Keratinocyte (primary cell): ENCODE data around the gene ZFP42. TPM values are rescaled to one million over a fixed set of nuclear protein-coding genes. Genes with fewer than 3 reads are reported as not detected.

ENCODE experiments used
- DNase-seq: peaks from one replicate; pipeline ENCODE4 v3.0.0-alpha.2; 2011; ENCODE audit warnings: low read depth, missing footprints, low spot score
- FAIRE-seq: peaks from 2 replicates; lab custom pipeline; 2011; peaks lifted over from hg19 to GRCh38; lab: Jason Lieb, UNC
- H2AFZ ChIP-seq: 2 replicates; pipeline ENCODE4 v1.6.0; 2012; ENCODE audit warnings: low read length, control low read depth, inconsistent platforms; ENCODE audit not compliant: control insufficient read depth
- H3K27ac ChIP-seq: 2 replicates; pipeline ENCODE4 v1.5.1; 2011; ENCODE audit warnings: low read length; ENCODE audit not compliant: control insufficient read depth, insufficient read depth
- H3K27me3 ChIP-seq: 3 replicates; pipeline ENCODE4 v1.6.0; 2011; ENCODE audit warnings: low read length; ENCODE audit not compliant: control insufficient read depth, insufficient read depth; ENCODE audit errors: extremely low read depth
- H3K36me3 ChIP-seq, 2 experiments: 2 replicates in 1 of 2; 3 replicates in 1 of 2; pipeline ENCODE4 v1.5.1; 2011; ENCODE audit warnings: low read length in 2 of 2, mild to moderate bottlenecking in 1 of 2; ENCODE audit not compliant: control insufficient read depth in 2 of 2, insufficient read depth in 2 of 2; ENCODE audit errors: extremely low read depth in 1 of 2
- H3K4me1 ChIP-seq: 3 replicates; pipeline ENCODE4 v1.5.1; 2011; ENCODE audit warnings: low read length; ENCODE audit not compliant: control insufficient read depth, insufficient read depth; ENCODE audit errors: extremely low read depth
- H3K4me2 ChIP-seq: 3 replicates; pipeline ENCODE4 v1.6.0; 2011; ENCODE audit warnings: low read depth, low read length; ENCODE audit not compliant: control insufficient read depth, insufficient read depth; ENCODE audit errors: extremely low read depth
- H3K4me3 ChIP-seq, 3 experiments: fragments of 200-600 bp in 1 of 3; sonication (generic) in 1 of 3; 2 replicates in 2 of 3; 3 replicates in 1 of 3; pipeline ENCODE4 v1.5.1; 2011 to 2016; ENCODE audit warnings: low read length in 3 of 3, mild to moderate bottlenecking in 3 of 3, control low read depth in 2 of 3, inconsistent platforms in 1 of 3, low read depth in 1 of 3, mixed read lengths in 1 of 3, mixed run types in 1 of 3, moderate library complexity in 1 of 3; ENCODE audit not compliant: control insufficient read depth in 2 of 3, insufficient read depth in 2 of 3; ENCODE audit errors: extremely low read depth in 1 of 3
- H3K79me2 ChIP-seq: 2 replicates; pipeline ENCODE4 v1.6.0; 2012; ENCODE audit warnings: low read length; ENCODE audit not compliant: control insufficient read depth, insufficient read depth
- H3K9ac ChIP-seq: 3 replicates; pipeline ENCODE4 v1.6.0; 2011; ENCODE audit warnings: low read length; ENCODE audit not compliant: control insufficient read depth, insufficient read depth; ENCODE audit errors: extremely low read depth
- H3K9me1 ChIP-seq: 3 replicates; pipeline ENCODE4 v1.6.0; 2011; ENCODE audit warnings: low read length; ENCODE audit not compliant: control insufficient read depth, insufficient read depth; ENCODE audit errors: extremely low read depth
- H3K9me3 ChIP-seq: 2 replicates; pipeline ENCODE4 v1.5.1; 2012; ENCODE audit warnings: low read depth, low read length; ENCODE audit not compliant: control insufficient read depth
- H4K20me1 ChIP-seq: 3 replicates; pipeline ENCODE4 v1.6.0; 2011; ENCODE audit warnings: low read length; ENCODE audit not compliant: control insufficient read depth, insufficient read depth; ENCODE audit errors: extremely low read depth
- CTCF ChIP-seq, 3 experiments: IDR thresholded peaks in 1 of 3; conservative IDR thresholded peaks in 1 of 3; optimal IDR thresholded peaks in 1 of 3; 2 replicates in 2 of 3; 3 replicates in 1 of 3; pipeline versions ENCODE3 to v1.5.1; 2011; ENCODE audit warnings: low read length in 3 of 3, mild to moderate bottlenecking in 3 of 3, moderate library complexity in 2 of 3, control low read depth in 1 of 3, inconsistent platforms in 1 of 3; ENCODE audit not compliant: insufficient read depth in 2 of 3; ENCODE audit errors: extremely low read depth in 1 of 3
- EZH2 ChIP-seq: IDR thresholded peaks from one replicate; pipeline ENCODE4 v1.6.1; 2012; ENCODE audit warnings: inconsistent platforms, mild to moderate bottlenecking, low read length, moderate library complexity
- dilution Hi-C: fragments of 300-500 bp; cut with MboI; formaldehyde crosslinking; loops from one replicate; pipeline ENCODE4 v1.7.0; 2020; ENCODE audit warnings: low sequenced_read_pairs; ENCODE audit not compliant: extremely low pct_ligation_motif_present
- polyA plus RNA-seq, 5 experiments: library from polyadenylated mRNA; depleted of rRNA in 3 of 5; stranded (reverse) in 3 of 5; stranded (forward) in 1 of 5; unstranded in 1 of 5; fragments of >200 nt; gene quantifications; 1 replicate in 1 of 5; 2 replicates in 3 of 5; 3 replicates in 1 of 5; pipeline versions ENCODE4 v1.2.1 to v1.2.3, GENCODE V29; 2011 to 2012; ENCODE audit warnings: missing spikeins in 2 of 5, low read depth in 1 of 5, low replicate concordance in 1 of 5

ZFP42 gene
- polyA plus RNA-seq, 1 donor (not counting 4 experiments of a cell fraction or from before 2014, with no cell fraction given): 3.1 TPM

DNA sequence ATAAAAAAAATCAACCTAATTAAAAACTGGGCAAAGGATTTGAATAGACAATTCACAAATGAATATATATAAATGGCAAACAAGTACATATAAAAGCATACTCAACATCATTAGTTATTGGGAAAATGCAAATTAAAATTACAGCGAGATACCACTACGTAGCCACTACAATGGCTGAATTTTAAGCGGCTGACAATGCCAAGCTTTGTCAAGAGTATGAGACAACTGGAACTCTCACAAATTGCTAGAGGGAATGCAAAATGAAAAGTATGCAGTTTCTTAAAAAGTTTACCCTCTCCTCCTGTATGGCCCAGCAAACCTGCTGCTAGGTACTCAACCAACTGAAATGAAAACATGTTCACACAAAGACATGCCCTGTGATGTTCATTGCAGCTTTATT is 34.8 kb downstream of the ZFP42 start:
- no peaks in the 10 kb centered on the region for H3K9me1 ChIP-seq
- FAIRE-seq (no peak), DNase-seq (no peak)
- TF ChIP-seq EZH2: no peak
- peaks cover 2% of the 10 kb centered on the region for H3K9me3 ChIP-seq
- no peak overlapping the region for H2AFZ ChIP-seq
- dilution Hi-C loops: no loop called here
- H4K20me1 ChIP-seq: no peaks in the 10 kb centered on the region
- H3K9ac ChIP-seq: no peak overlapping the region
- no peaks in the 10 kb centered on the region for H3K79me2 ChIP-seq
- H3K4me2 ChIP-seq: no peak overlapping the region
- H3K27me3 ChIP-seq: no peaks in the 10 kb centered on the region
- no peak overlapping the region for H3K27ac ChIP-seq
- H3K36me3 ChIP-seq: no peaks in the 10 kb centered on the region
- no peak overlapping the region for H3K4me3 ChIP-seq
- H3K4me1 ChIP-seq: no peaks in the 10 kb centered on the region

- Histone ChIP-seq H3K36me3 (no peaks in the 10 kb centered on the region), H3K9me1 (no peaks in the 10 kb centered on the region), H4K20me1 (no peaks in the 10 kb centered on the region), H3K4me1 (no peaks in the 10 kb centered on the region), H2AFZ (no peak overlapping the region), H3K27me3 (no peaks in the 10 kb centered on the region), H3K4me3 (no peak overlapping the region), H3K79me2 (no peaks in the 10 kb centered on the region), H3K9ac (no peak overlapping the region), H3K4me2 (no peak overlapping the region), H3K27ac (no peak overlapping the region), H3K9me3 (peaks cover 2% of the 10 kb centered on the region)
- no peak for TF ChIP-seq EZH2
- no peak for TF ChIP-seq CTCF (optimal IDR thresholded peaks at IDR 0.05 in 1 of 3, IDR thresholded peaks at IDR 0.05 in 1 of 3, conservative IDR thresholded peaks at IDR 0.05 in 1 of 3; ENCODE audit: extremely low read depth in 1 of 3, insufficient read depth in 2 of 3, low read length in 3 of 3)
- FAIRE-seq (no peak), DNase-seq (no peak)
- dilution Hi-C loops: no loop called here
These were observed 36.2 kb downstream of the ZFP42 start for GRCh38 chr4:188031751-188032150.

GRCh38 chr4:188032170-188032569 is 36.6 kb downstream of the ZFP42 start:
- dilution Hi-C loops: no loop called here
- no peak for FAIRE-seq

More at GRCh38 chr4:188032170-188032569, 36.6 kb downstream of the ZFP42 start:
- no peaks in the 10 kb centered on the region for H3K4me1 ChIP-seq
- no peak overlapping the region for H3K4me3 ChIP-seq
- no peak overlapping the region for H2AFZ ChIP-seq
- TF ChIP-seq CTCF (optimal IDR thresholded peaks at IDR 0.05 in 1 of 3, IDR thresholded peaks at IDR 0.05 in 1 of 3, conservative IDR thresholded peaks at IDR 0.05 in 1 of 3; ENCODE audit: extremely low read depth in 1 of 3, insufficient read depth in 2 of 3, low read length in 3 of 3) (no peak), EZH2 (no peak)
- H3K9ac ChIP-seq: no peak overlapping the region
- H3K27ac ChIP-seq: no peak overlapping the region
- H3K9me1 ChIP-seq: no peaks in the 10 kb centered on the region
- H3K36me3 ChIP-seq: no peaks in the 10 kb centered on the region
- peaks cover 2% of the 10 kb centered on the region for H3K9me3 ChIP-seq
- no peaks in the 10 kb centered on the region for H3K79me2 ChIP-seq
- H3K4me2 ChIP-seq: no peak overlapping the region
- H4K20me1 ChIP-seq: no peaks in the 10 kb centered on the region
- H3K27me3 ChIP-seq: no peaks in the 10 kb centered on the region
- DNase-seq: no peak
